Measurements from ENCODE around the gene TMEM218. TPM values are rescaled to one million over a fixed set of nuclear protein-coding genes. Genes with fewer than 3 reads are reported as not detected.

TMEM218 gene
- total and polyA plus RNA-seq, 2 of the 8 experiments (the other 6 are each of a cell fraction or from before 2014, with no cell fraction given) = 17.0 to 33.5 TPM

- no peak overlapping the region for H3K4me3 ChIP-seq (ENCODE audit: extremely low read depth in 1 of 4, insufficient read depth in 2 of 4, low read depth in 3 of 4, low read length in 4 of 4)
- DNase-seq (ENCODE audit: low read depth in 1 of 2, low spot score in 2 of 2) (no peak), FAIRE-seq (no peak)
- no peaks in the 10 kb centered on the region for H3K9me3 ChIP-seq (ENCODE audit: insufficient read depth in 2 of 2, low read depth in 1 of 2, low read length in 1 of 2)
- no peak overlapping the region for H2BK20ac ChIP-seq (ENCODE audit: low read length)
- no peak overlapping the region for H2AK5ac ChIP-seq (ENCODE audit: low read depth, low read length)
- H3K23ac ChIP-seq (ENCODE audit: insufficient read length) = no peak overlapping the region
- H4K91ac ChIP-seq (replicated peaks; ENCODE audit: insufficient read length, low read length) = no peak overlapping the region
- CTCF ChIA-PET (ENCODE audit: partially characterized antibody) = interaction anchor here (0.6 to 9.0 kb wide), 12 partner anchors 15 to 997 kb away, joined by 3 to 148 read pairs (median 9); partner anchors contain the start of gene TMEM218
- no peak overlapping the region for H3K27ac ChIP-seq (ENCODE audit: low read depth, low read length)
- peaks cover 10 to 28% (median 20%) of the 10 kb centered on the region in 4 experiments for H3K4me1 ChIP-seq (replicated peaks in 1 of 4; ENCODE audit: control insufficient read depth in 3 of 4, insufficient read depth in 4 of 4, low read length in 3 of 4)
- no peaks in the 10 kb centered on the region for H3K36me3 ChIP-seq (ENCODE audit: control insufficient read depth in 2 of 4, insufficient read depth in 4 of 4, low read length in 3 of 4)
- POLR2A ChIA-PET (ENCODE audit: partially characterized antibody) = no interaction called here
- no peak overlapping the region for H3K4ac ChIP-seq (replicated peaks; ENCODE audit: insufficient read length, low read depth, low read length)
- no peak overlapping the region for H2BK12ac ChIP-seq (ENCODE audit: low read depth, low read length)
- no peaks in the 10 kb centered on the region for H3K23me2 ChIP-seq (ENCODE audit: low read depth, low read length)
- H2AFZ ChIP-seq (ENCODE audit: low read length) = no peak overlapping the region
- WGBS, 2 experiments (ENCODE audit: extremely low coverage in 1 of 2, insufficient coverage in 1 of 2, insufficient read length in 1 of 2, insufficient replicate concordance in 2 of 2, low coverage in 1 of 2, low lambda C conversion rate in 2 of 2, missing lambda C conversion rate in 1 of 2) = 75% methylated on average over 4 of the region's 8 CpGs; no CpG with 5 or more reads in 1 of the 2 experiments
- H3K9ac ChIP-seq (replicated peaks in 1 of 4; ENCODE audit: extremely low read depth in 1 of 4, low read depth in 3 of 4, low read length in 3 of 4) = no peak overlapping the region
- H3K4me2 ChIP-seq (ENCODE audit: insufficient read depth in 1 of 2, low read depth in 2 of 2, low read length in 2 of 2) = 0 out of 4 replicates have a peak overlapping the region, but pooled peaks of 1 of the 2 experiments have one; percentile 37
- no peak overlapping the region for H3K56ac ChIP-seq (replicated peaks; ENCODE audit: insufficient read length, low read depth, low read length)
- no peak overlapping the region for H2BK120ac ChIP-seq (replicated peaks; ENCODE audit: low read depth, low read length)
- no peak overlapping the region for H3K18ac ChIP-seq (ENCODE audit: extremely low read depth, low read length)
- no peaks in the 10 kb centered on the region; a peak in 1 of 4 replicates for H3K79me2 ChIP-seq (ENCODE audit: control insufficient read depth in 1 of 2, insufficient read depth in 2 of 2, low read length in 2 of 2)
- H4K8ac ChIP-seq (ENCODE audit: extremely low read depth, insufficient read depth, low read length) = no peak overlapping the region
- H3K79me1 ChIP-seq (ENCODE audit: low read depth, low read length) = no peaks in the 10 kb centered on the region
- H4K20me1 ChIP-seq (replicated peaks in 1 of 2; ENCODE audit: control insufficient read depth in 1 of 2, insufficient read depth in 2 of 2, low read length in 2 of 2) = no peaks in the 10 kb centered on the region
- TF ChIP-seq CHD1 (IDR thresholded peaks at IDR 0.05; ENCODE audit: low read depth, low read length) (no peak), KDM1A (IDR thresholded peaks at IDR 0.05; ENCODE audit: borderline replicate concordance, low read length) (no peak), CBX5 (IDR thresholded peaks at IDR 0.05; ENCODE audit: low read depth, low read length) (no peak), PHF8 (conservative IDR thresholded peaks at IDR 0.05; ENCODE audit: low read depth, low read length) (no peak), POLR2AphosphoS5 (IDR thresholded peaks at IDR 0.05; ENCODE audit: low read depth, low read length) (no peak), JUND (IDR thresholded peaks at IDR 0.05; ENCODE audit: low read length) (no peak), TAF1 (IDR thresholded peaks at IDR 0.05; ENCODE audit: low read depth, low read length) (no peak), EZH2 (IDR thresholded peaks at IDR 0.05; ENCODE audit: low read depth, low read length, severe bottlenecking) (peak; percentile 27)
- no peak overlapping the region for H2BK15ac ChIP-seq (ENCODE audit: low read length)
- H3K27me3 ChIP-seq (replicated peaks in 1 of 4; ENCODE audit: control insufficient read depth in 3 of 4, extremely low read depth in 1 of 4, insufficient read depth in 3 of 4, low read length in 3 of 4) = peaks cover 5 to 40% (median 30%) of the 10 kb centered on the region in 4 experiments
- no peak overlapping the region for H3K14ac ChIP-seq (ENCODE audit: insufficient read length)
- H4K5ac ChIP-seq (ENCODE audit: insufficient read length, low read depth, low read length) = no peak overlapping the region
- no peak overlapping the region for H2BK5ac ChIP-seq (ENCODE audit: low read depth, low read length)
Measured at GRCh38 chr11:125138966-125139365, 27.5 kb upstream of the TMEM218 start.
